ENCODE results near the gene ELMOD3. TPM values are rescaled to one million over a fixed set of nuclear protein-coding genes. Genes with fewer than 3 reads are reported as not detected.

Gene ELMOD3
- total and polyA plus RNA-seq, 9 of the 15 experiments (the other 6 are each of a cell fraction or from before 2014, with no cell fraction given) = 2.7 to 18.7 (median 11.6) TPM

DNA sequence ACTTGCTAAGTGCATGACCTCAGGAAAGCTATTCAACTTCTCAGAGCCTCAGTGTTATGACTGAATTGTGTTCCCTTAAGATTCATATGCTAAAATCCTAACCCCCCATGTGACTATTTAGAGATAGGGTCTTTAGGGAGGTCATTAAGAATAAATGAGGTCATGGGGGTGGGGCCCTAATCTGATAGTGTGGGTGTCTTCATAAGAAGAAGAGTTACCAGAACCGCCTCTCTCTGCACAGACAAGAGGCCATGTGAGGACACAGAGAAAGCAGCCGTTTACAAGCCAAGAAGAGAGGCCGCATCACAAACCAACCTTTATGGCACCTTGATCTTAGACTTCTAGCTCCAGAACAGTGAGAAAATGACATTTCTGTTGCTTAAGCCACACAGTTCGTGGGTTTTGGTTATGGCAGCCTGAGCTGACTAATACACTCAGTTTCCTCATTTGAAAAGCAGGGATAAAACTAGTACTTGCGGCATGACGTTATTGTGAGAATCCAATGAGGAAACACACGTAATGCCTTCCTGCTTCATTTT lies 73.8 kb downstream of the ELMOD3 start (continued):
- TF ChIP-seq PBX2 (CRISPR knock-in tag; IDR thresholded peaks at IDR 0.05; ENCODE audit: low read depth) = no peak
- no peak for TF ChIP-seq PBX2 (tag; conservative IDR thresholded peaks at IDR 0.05; ENCODE audit: low read depth)
- TF ChIP-seq, protein P1, sequence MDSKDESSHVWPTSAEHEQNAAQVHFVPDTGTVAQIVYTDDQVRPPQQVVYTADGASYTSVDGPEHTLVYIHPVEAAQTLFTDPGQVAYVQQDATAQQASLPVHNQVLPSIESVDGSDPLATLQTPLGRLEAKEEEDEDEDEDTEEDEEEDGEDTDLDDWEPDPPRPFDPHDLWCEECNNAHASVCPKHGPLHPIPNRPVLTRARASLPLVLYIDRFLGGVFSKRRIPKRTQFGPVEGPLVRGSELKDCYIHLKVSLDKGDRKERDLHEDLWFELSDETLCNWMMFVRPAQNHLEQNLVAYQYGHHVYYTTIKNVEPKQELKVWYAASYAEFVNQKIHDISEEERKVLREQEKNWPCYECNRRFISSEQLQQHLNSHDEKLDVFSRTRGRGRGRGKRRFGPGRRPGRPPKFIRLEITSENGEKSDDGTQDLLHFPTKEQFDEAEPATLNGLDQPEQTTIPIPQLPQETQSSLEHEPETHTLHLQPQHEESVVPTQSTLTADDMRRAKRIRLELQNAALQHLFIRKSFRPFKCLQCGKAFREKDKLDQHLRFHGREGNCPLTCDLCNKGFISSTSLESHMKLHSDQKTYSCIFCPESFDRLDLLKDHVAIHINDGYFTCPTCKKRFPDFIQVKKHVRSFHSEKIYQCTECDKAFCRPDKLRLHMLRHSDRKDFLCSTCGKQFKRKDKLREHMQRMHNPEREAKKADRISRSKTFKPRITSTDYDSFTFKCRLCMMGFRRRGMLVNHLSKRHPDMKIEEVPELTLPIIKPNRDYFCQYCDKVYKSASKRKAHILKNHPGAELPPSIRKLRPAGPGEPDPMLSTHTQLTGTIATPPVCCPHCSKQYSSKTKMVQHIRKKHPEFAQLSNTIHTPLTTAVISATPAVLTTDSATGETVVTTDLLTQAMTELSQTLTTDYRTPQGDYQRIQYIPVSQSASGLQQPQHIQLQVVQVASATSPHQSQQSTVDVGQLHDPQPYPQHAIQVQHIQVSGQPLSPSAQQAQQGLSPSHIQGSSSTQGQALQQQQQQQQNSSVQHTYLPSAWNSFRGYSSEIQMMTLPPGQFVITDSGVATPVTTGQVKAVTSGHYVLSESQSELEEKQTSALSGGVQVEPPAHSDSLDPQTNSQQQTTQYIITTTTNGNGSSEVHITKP (IDR thresholded peaks at IDR 0.05; ENCODE audit: partially characterized antibody) = no peak
- no peak for TF ChIP-seq RFX7 (CRISPR knock-in tag; IDR thresholded peaks at IDR 0.05)
- no peak for TF ChIP-seq RFX1 (IDR thresholded peaks at IDR 0.05)
- 0 out of 2 replicates have a peak, but pooled peaks have one; percentile 3 for TF ChIP-seq EP300 (IDR thresholded peaks at IDR 0.05; ENCODE audit: low read length)
- TF ChIP-seq NR2C2 (CRISPR knock-in tag; IDR thresholded peaks at IDR 0.05) = no peak
- peak; percentile 69 for TF ChIP-seq NR2C2 (tag; IDR thresholded peaks at IDR 0.05)
- no peak for TF ChIP-seq XRCC3 (IDR thresholded peaks at IDR 0.05)
- 0 out of 2 replicates have a peak, but pooled peaks have one; percentile 50 for TF ChIP-seq KLF1 (tag; IDR thresholded peaks at IDR 0.05)
- TF ChIP-seq, protein P2, sequence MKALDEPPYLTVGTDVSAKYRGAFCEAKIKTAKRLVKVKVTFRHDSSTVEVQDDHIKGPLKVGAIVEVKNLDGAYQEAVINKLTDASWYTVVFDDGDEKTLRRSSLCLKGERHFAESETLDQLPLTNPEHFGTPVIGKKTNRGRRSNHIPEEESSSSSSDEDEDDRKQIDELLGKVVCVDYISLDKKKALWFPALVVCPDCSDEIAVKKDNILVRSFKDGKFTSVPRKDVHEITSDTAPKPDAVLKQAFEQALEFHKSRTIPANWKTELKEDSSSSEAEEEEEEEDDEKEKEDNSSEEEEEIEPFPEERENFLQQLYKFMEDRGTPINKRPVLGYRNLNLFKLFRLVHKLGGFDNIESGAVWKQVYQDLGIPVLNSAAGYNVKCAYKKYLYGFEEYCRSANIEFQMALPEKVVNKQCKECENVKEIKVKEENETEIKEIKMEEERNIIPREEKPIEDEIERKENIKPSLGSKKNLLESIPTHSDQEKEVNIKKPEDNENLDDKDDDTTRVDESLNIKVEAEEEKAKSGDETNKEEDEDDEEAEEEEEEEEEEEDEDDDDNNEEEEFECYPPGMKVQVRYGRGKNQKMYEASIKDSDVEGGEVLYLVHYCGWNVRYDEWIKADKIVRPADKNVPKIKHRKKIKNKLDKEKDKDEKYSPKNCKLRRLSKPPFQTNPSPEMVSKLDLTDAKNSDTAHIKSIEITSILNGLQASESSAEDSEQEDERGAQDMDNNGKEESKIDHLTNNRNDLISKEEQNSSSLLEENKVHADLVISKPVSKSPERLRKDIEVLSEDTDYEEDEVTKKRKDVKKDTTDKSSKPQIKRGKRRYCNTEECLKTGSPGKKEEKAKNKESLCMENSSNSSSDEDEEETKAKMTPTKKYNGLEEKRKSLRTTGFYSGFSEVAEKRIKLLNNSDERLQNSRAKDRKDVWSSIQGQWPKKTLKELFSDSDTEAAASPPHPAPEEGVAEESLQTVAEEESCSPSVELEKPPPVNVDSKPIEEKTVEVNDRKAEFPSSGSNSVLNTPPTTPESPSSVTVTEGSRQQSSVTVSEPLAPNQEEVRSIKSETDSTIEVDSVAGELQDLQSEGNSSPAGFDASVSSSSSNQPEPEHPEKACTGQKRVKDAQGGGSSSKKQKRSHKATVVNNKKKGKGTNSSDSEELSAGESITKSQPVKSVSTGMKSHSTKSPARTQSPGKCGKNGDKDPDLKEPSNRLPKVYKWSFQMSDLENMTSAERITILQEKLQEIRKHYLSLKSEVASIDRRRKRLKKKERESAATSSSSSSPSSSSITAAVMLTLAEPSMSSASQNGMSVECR (CRISPR knock-in tag; IDR thresholded peaks at IDR 0.05) = no peak
- TF ChIP-seq ZFP91 (CRISPR knock-in tag; IDR thresholded peaks at IDR 0.05) = no peak

Data from K562 (cell line).